Hematopoietic multipotent progenitor cell treated with erythropoietin and hydrocortisone succinate and interleukin-3 and kit ligand, for 17 days (in vitro differentiated cells): ENCODE results near the gene OPN5.

Experiments used
- DNase-seq: peaks from one replicate; pipeline ENCODE4 v3.0.0-alpha.2; 2015; ENCODE audit warnings: low spot score

The OPN5 gene

GRCh38 chr6:47859175-47859574 lies 77.3 kb downstream of the OPN5 start:
- DNase-seq, result no peak

GRCh38 chr6:47862731-47863130 lies 80.9 kb downstream of the OPN5 start:
- no peak for DNase-seq

- DNase-seq, result no peak
These were observed 83.4 kb downstream of the OPN5 start for GRCh38 chr6:47865206-47865605.

DNA sequence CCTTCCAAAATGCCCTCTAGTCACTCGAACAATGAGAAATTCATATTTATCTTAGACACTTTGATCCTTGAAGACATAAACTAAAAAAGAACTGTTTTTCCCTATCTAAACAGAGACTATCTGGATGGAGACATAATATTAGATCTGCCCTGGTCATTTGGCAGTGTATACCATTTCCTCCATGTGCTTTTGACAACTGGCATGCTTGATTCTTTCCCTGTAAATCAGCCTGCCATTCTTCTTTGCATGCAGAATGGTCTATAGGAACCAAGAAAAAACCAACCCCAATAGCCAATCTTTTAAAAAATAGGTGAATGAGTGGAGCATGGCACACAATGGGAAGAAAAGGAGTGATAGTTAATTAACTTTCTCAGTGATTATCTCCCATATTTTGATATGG lies 93.8 kb downstream of the OPN5 start:
- DNase-seq, result no peak
